ENCODE measurements around the gene GP5.

DNA sequence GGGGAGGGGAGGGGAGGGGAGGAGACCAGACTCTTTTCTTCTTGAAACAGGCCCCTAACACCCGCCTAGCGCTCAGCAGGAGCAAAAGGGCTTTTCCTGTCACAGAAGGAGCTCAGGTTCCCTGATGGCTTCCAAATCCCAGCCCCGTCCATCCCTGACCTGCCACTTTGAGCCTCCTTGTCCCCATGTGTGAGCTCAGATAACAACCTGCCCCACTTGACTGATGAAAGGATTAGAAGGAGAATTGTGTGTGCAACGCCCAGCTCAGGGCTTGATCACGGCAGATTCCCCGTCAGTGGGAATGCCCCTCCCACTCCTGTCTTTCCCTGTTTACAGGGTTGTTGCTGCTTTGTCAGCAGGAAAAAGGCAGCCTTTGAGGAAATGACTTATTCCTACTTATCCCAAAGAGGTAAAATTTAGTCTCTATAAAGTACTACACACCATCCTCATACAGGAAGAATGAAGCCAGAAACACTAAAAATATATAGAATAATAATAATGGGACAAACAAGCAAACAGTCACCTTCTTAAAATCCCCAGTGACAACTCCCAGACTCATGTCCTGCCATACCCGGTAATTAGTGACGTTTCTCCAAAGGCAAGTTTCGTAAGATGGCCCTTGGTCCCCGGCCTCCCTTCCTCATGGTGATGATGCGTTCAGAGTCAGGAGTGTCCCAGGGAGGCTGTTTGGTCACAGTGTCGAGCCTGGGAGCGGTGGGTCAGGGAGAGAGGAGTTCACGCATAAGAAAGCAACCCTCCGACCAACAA lies 23.4 kb downstream of the GP5 start:
- no peak for TF ChIP-seq POLR2A (IDR thresholded peaks at IDR 0.05)
- TF ChIP-seq, protein P1, sequence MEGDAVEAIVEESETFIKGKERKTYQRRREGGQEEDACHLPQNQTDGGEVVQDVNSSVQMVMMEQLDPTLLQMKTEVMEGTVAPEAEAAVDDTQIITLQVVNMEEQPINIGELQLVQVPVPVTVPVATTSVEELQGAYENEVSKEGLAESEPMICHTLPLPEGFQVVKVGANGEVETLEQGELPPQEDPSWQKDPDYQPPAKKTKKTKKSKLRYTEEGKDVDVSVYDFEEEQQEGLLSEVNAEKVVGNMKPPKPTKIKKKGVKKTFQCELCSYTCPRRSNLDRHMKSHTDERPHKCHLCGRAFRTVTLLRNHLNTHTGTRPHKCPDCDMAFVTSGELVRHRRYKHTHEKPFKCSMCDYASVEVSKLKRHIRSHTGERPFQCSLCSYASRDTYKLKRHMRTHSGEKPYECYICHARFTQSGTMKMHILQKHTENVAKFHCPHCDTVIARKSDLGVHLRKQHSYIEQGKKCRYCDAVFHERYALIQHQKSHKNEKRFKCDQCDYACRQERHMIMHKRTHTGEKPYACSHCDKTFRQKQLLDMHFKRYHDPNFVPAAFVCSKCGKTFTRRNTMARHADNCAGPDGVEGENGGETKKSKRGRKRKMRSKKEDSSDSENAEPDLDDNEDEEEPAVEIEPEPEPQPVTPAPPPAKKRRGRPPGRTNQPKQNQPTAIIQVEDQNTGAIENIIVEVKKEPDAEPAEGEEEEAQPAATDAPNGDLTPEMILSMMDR (IDR thresholded peaks at IDR 0.05) = no peak

Measured in testis (tissue), 2 donors.